ENCODE data around the gene NPC1L1.

DNA sequence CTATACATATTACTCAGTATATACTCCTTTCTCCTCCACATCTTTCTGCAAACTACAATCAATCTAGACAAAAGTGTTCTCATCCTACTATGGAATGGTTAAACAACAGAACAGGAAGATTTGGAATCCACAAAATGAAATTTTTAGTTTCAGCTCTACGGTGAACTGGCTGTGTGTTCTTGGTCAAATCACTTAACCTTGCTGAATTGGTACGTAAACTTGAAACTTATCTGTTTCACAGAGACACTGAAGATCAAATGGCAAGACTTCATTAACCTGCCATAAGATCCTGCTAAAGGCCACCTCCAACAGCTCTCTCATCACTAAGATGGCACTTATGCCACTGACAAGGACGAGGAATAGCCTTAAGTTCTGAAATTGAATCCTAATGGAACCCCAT lies 52.2 kb downstream of the NPC1L1 start:
- TF ChIP-seq, protein P1, sequence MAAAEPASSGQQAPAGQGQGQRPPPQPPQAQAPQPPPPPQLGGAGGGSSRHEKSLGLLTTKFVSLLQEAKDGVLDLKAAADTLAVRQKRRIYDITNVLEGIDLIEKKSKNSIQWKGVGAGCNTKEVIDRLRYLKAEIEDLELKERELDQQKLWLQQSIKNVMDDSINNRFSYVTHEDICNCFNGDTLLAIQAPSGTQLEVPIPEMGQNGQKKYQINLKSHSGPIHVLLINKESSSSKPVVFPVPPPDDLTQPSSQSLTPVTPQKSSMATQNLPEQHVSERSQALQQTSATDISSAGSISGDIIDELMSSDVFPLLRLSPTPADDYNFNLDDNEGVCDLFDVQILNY (CRISPR knock-in tag; IDR thresholded peaks at IDR 0.05): no peak
- TF ChIP-seq ELF4 (CRISPR knock-in tag; IDR thresholded peaks at IDR 0.05; ENCODE audit: low read depth) (no peak), FOXK1 (CRISPR knock-in tag; IDR thresholded peaks at IDR 0.05) (no peak), ZNF121 (CRISPR knock-in tag; IDR thresholded peaks at IDR 0.05) (no peak), CREB1 (CRISPR knock-in tag; IDR thresholded peaks at IDR 0.05) (no peak)
- TF ChIP-seq, protein P2, sequence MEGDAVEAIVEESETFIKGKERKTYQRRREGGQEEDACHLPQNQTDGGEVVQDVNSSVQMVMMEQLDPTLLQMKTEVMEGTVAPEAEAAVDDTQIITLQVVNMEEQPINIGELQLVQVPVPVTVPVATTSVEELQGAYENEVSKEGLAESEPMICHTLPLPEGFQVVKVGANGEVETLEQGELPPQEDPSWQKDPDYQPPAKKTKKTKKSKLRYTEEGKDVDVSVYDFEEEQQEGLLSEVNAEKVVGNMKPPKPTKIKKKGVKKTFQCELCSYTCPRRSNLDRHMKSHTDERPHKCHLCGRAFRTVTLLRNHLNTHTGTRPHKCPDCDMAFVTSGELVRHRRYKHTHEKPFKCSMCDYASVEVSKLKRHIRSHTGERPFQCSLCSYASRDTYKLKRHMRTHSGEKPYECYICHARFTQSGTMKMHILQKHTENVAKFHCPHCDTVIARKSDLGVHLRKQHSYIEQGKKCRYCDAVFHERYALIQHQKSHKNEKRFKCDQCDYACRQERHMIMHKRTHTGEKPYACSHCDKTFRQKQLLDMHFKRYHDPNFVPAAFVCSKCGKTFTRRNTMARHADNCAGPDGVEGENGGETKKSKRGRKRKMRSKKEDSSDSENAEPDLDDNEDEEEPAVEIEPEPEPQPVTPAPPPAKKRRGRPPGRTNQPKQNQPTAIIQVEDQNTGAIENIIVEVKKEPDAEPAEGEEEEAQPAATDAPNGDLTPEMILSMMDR (IDR thresholded peaks at IDR 0.05): no peak
- TF ChIP-seq, protein P3, sequence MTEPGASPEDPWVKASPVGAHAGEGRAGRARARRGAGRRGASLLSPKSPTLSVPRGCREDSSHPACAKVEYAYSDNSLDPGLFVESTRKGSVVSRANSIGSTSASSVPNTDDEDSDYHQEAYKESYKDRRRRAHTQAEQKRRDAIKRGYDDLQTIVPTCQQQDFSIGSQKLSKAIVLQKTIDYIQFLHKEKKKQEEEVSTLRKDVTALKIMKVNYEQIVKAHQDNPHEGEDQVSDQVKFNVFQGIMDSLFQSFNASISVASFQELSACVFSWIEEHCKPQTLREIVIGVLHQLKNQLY (CRISPR knock-in tag; IDR thresholded peaks at IDR 0.05): no peak
